Right lobe of liver (tissue), 4 donors: Measurements from ENCODE around the gene STAC2.

Experiments
- CTCF ChIP-seq, 4 donors: fragments of 200-600 bp in 3 of 4; fragments of 450-650 bp in 1 of 4; IDR thresholded peaks; one replicate each; pipeline versions ENCODE4 v1.5.1 to v1.8.0; 2016 to 2022; ENCODE audit warnings: antibody characterized with exemption in 4 of 4, mild to moderate bottlenecking in 2 of 4
- POLR2A ChIP-seq: fragments of 450-650 bp; IDR thresholded peaks from one replicate; pipeline ENCODE4 v1.6.1; 2017; ENCODE audit warnings: antibody characterized with exemption, mild to moderate bottlenecking
- donor health status: DM: no; HTN: no; CAD: no.
- donor health status: DM: no; HTN: no; CAD: no.
- donor health status: DM: no; HTN: yes; CAD: no.

GRCh38 chr17:39213852-39214251, 11.9 kb downstream of the STAC2 start:
- TF ChIP-seq POLR2A, result no peak
- TF ChIP-seq CTCF (IDR thresholded peaks at IDR 0.05), result no peak
